Common myeloid progenitor, CD34-positive (primary cell): Measurements from ENCODE around the gene SOCS7.

Experiments used
- CTCF ChIA-PET: fragments of 350-600 bp; sonication (Branson Sonifier 250); formaldehyde crosslinking; loops from one replicate; lab custom pipeline; 2021; ENCODE audit warnings: antibody characterized with exemption; lab: Charles Lee
- POLR2A ChIA-PET: fragments of 350-600 bp; sonication (Branson Sonifier 250); formaldehyde crosslinking; loops from one replicate; lab custom pipeline; 2021; ENCODE audit warnings: antibody characterized with exemption; lab: Charles Lee
- DNase-seq, 3 donors: peaks; one replicate each; pipeline versions ENCODE4 v3.0.0 to v3.0.0-alpha.2; 2013
- H3K27ac ChIP-seq, 2 experiments: 1 replicate in 1 of 2; 2 replicates in 1 of 2; pipeline ENCODE4 v1.7.0; 2013; ENCODE audit warnings: inconsistent platforms in 2 of 2, low read length in 2 of 2, mild to moderate bottlenecking in 2 of 2, low read depth in 1 of 2, moderate library complexity in 1 of 2; ENCODE audit not compliant: severe bottlenecking in 2 of 2, insufficient read depth in 1 of 2, poor library complexity in 1 of 2
- H3K27me3 ChIP-seq, 5 experiments: replicated peaks in 2 of 5; 1 replicate in 3 of 5; 2 replicates in 2 of 5; pipeline versions ENCODE4 v1.6.1 to v1.7.0; 2013; ENCODE audit warnings: low read length in 4 of 5, mild to moderate bottlenecking in 2 of 5, moderate library complexity in 2 of 5, inconsistent platforms in 1 of 5; ENCODE audit not compliant: insufficient read depth in 5 of 5, control insufficient read depth in 4 of 5
- H3K36me3 ChIP-seq, 4 experiments: 1 replicate in 2 of 4; 2 replicates in 2 of 4; pipeline versions ENCODE4 v1.6.1 to v1.7.0; 2013; ENCODE audit warnings: low read length in 3 of 4, control low read depth in 1 of 4, mild to moderate bottlenecking in 1 of 4; ENCODE audit not compliant: control insufficient read depth in 4 of 4, insufficient read depth in 4 of 4
- H3K4me1 ChIP-seq, 4 experiments: 1 replicate in 3 of 4; 2 replicates in 1 of 4; pipeline versions ENCODE4 v1.6.1 to v1.7.1; 2013; ENCODE audit warnings: low read length in 3 of 4, mild to moderate bottlenecking in 3 of 4, control low read depth in 1 of 4, inconsistent platforms in 1 of 4, moderate library complexity in 1 of 4; ENCODE audit not compliant: control insufficient read depth in 4 of 4, insufficient read depth in 4 of 4; ENCODE audit errors: control extremely low read depth in 1 of 4
- H3K4me3 ChIP-seq, 7 experiments: 1 replicate in 4 of 7; 2 replicates in 3 of 7; pipeline versions ENCODE4 v1.5.1 to v1.7.0; 2013; ENCODE audit warnings: mild to moderate bottlenecking in 7 of 7, low read length in 6 of 7, moderate library complexity in 6 of 7, inconsistent platforms in 2 of 7, low read depth in 2 of 7, control low read depth in 1 of 7; ENCODE audit not compliant: insufficient read depth in 4 of 7, control insufficient read depth in 1 of 7; ENCODE audit errors: extremely low read depth in 1 of 7
- H3K9me3 ChIP-seq, 5 experiments: 1 replicate in 4 of 5; 2 replicates in 1 of 5; pipeline versions ENCODE4 v1.6.1 to v1.7.1; 2013; ENCODE audit warnings: low read length in 4 of 5, mild to moderate bottlenecking in 2 of 5, inconsistent platforms in 1 of 5, low read depth in 1 of 5, moderate library complexity in 1 of 5; ENCODE audit not compliant: control insufficient read depth in 4 of 5, insufficient read depth in 2 of 5; ENCODE audit errors: control extremely low read depth in 1 of 5
- WGBS: methylation state at CpG from one replicate; pipeline ENCODE4 v1.1.5; 2013; ENCODE audit not compliant: insufficient coverage; 5-methylcytosine and 5-hydroxymethylcytosine counted together

The SOCS7 gene

DNA sequence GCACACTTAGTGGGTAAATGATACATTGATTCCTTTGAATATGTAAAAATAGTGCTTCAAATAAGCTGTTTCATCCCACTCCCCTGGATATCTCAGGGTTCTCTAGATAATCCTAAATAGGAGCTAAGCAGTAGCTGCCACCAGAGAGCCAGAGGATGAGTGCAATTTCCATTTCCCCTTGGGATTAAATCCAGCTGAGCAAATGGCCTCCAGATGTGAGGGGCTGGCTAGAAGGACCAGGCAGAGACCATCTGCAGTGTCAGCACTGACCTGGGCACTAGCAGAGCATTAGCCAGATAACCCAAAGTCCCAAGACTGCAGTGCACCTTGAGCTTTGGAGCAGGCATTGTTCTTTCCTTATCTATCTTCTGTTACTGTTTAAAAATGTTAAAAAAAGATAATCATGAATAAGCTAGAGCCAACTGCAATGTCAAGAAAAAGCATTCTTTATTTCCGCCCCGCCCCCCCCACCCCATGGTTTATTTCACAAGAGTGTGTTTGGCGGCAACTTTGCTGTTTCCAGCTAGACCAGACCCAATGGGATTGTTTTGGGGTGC lies 27.4 kb upstream of the SOCS7 start:
- Histone ChIP-seq H3K27me3 (no peaks in the 10 kb centered on the region), H3K4me1 (peaks cover 0 to 30% (median 24%) of the 10 kb centered on the region in 4 experiments), H3K4me3 (no peak overlapping the region), H3K27ac (no peak overlapping the region), H3K9me3 (no peaks in the 10 kb centered on the region), H3K36me3 (peaks cover 8 to 34% (median 23%) of the 10 kb centered on the region in 4 experiments)
- 100% methylated on average over 1 of the region's 3 CpGs for WGBS
- CTCF ChIA-PET, result interaction anchor here (1.0 to 3.3 kb wide), 4 partner anchors 9 to 88 kb away, joined by 3 to 17 read pairs (median 3); no protein-coding TSS in a partner anchor
- DNase-seq, result no peak
- POLR2A ChIA-PET, result no interaction called here

DNA sequence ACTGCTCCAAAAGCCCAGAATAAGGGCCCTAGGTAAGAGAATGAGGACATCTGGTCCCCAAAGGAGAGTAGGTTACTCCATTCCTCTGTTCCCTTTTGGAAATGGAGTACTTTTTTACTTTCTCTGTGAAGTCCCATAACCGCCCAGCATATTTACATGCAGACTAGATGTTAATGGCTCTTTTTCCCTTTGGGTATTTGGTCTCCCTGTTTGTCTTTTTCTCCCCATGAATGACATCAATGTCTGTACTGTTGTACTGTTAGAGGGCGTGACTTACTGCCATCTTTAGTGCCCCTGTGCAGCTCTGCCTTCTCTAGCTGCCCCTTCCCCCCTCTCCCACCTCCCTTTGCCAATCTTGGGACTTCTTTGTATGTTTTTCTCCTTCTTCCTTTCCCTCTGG lies 26.9 kb upstream of the SOCS7 start:
- 100% methylated on average over 1 of the region's 2 CpGs for WGBS
- H3K27me3 ChIP-seq, result no peaks in the 10 kb centered on the region
- DNase-seq, result no peak

DNA sequence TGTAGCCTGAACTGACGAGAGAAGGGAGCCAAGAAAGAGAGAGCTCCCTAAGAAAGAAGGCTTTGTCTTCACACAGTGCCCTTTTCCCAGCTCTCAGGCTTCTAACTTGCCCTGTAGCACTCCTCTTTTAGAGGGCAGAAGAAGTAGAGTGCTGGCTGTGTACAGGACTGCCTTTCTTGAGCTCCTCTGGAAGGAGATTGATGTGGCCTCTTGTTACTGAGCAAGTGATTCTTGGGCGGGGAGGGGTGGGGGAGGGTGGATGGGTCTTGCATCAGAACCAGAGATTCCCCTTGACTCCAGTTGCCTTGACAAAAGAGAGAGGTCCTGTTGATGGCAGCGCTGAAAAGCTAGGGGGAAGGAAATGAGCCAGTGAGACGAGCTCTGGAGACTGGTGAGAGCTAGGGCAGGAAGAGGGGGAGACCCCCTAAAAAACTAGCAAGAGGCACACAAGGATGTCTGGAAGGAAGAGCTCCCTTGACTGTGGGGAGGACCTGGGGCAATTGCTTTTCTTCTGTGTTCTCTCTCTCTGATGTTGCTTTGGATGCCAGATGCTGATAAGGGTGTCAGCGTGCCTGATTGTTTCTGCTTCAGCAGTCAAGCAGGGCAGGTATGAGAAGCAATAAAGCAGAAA lies 26.3 kb upstream of the SOCS7 start:
- peaks cover 0 to 30% (median 24%) of the 10 kb centered on the region in 4 experiments for H3K4me1 ChIP-seq
- no peak overlapping the region for H3K27ac ChIP-seq
- no peak overlapping the region for H3K4me3 ChIP-seq
- H3K27me3 ChIP-seq, result no peaks in the 10 kb centered on the region
- no peaks in the 10 kb centered on the region for H3K9me3 ChIP-seq
- peak in 2 of 3 donors; percentile 39 to 53 for DNase-seq
- WGBS, result 29% methylated on average over 3 of the region's 5 CpGs
- POLR2A ChIA-PET, result no interaction called here
- CTCF ChIA-PET, result interaction anchor here (0.8 to 3.3 kb wide), 7 partner anchors 8 to 123 kb away, joined by 3 to 17 read pairs (median 3); no protein-coding TSS in a partner anchor
- peaks cover 4 to 28% (median 19%) of the 10 kb centered on the region in 4 experiments for H3K36me3 ChIP-seq

More for the DNA sequence above, 26.9 kb upstream of the SOCS7 start:
- no peak overlapping the region for H3K4me3 ChIP-seq
- POLR2A ChIA-PET, result no interaction called here
- CTCF ChIA-PET, result interaction anchor here (0.8 to 3.3 kb wide), 6 partner anchors 9 to 123 kb away, joined by 3 to 17 read pairs (median 3); no protein-coding TSS in a partner anchor
- H3K4me1 ChIP-seq, result peaks cover 0 to 30% (median 24%) of the 10 kb centered on the region in 4 experiments
- H3K36me3 ChIP-seq, result peaks cover 6 to 31% (median 21%) of the 10 kb centered on the region in 4 experiments
- H3K27ac ChIP-seq, result no peak overlapping the region
- no peaks in the 10 kb centered on the region for H3K9me3 ChIP-seq

DNA sequence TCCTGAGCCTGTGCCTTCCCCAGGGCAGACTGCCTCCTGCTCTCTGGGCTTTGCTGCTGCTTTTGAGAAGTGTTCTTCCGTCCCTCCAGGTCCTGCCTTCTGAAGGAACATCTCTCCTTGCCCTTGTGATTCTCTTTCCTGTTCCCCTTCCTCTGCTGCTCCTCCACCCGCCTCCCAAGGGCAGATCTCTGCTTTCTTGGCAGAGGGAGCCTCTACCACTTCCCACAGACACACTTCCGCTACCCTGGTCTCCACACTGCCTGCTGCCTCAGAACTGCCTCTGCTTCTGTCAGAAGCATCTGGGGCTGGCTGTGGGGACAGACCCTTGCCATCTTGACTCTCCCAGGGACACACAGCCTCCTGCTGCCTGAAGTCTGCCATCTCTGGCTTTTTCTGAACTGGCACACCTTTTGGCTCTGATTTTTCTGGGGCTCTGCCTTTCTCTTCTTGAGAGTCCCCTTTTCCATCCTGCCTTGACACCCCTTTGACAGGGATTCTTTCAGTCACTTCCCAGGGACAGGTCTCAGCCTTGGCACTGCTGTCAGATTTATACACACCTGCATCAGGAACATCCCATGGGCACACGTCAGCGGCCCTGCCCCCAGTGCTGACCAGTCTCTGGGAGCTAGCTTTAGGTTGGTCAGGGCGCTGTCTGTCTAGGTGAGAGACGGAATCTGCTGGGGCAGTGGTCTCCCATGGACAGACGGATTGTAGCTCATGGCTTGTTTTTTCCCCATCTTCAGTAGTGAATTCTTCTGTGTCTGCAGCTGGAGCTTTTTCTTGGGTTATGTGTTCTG lies 24.4 kb upstream of the SOCS7 start:
- 69% methylated on average over 7 of the region's 8 CpGs for WGBS

DNA sequence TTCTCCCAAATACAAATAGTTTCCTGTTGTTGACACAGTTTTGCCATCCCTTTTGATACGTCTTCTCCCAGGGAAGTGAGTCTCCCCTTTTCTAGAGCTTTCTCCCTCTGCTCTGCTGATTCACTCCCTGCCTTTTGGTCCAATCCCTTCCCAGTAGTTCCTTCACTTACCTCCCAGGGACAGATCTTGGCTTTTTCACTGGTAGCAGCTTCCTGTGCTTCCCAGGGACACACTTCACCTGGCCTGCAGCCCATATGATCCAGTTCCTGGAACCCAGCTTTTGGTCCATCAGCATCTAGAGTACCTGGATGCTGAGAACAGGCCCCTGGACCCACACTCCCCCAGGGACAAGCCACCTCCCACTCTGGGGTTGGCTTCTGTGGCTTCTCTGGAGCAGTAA lies 23.7 kb upstream of the SOCS7 start:
- no peak for DNase-seq
- Histone ChIP-seq H3K4me1 (peaks cover 0 to 30% (median 24%) of the 10 kb centered on the region in 4 experiments), H3K27me3 (no peaks in the 10 kb centered on the region), H3K4me3 (no peak overlapping the region), H3K9me3 (no peaks in the 10 kb centered on the region), H3K27ac (no peak overlapping the region), H3K36me3 (peaks cover 0 to 12% (median 7%) of the 10 kb centered on the region in 4 experiments)
- POLR2A ChIA-PET, result no interaction called here
- 85% methylated on average over 1 of the region's 1 CpG for WGBS
- CTCF ChIA-PET, result interaction anchor here (0.8 to 1.5 kb wide), 3 partner anchors 8 to 18 kb away, joined by 3 to 4 read pairs (median 4); no protein-coding TSS in a partner anchor

More for the DNA sequence above, 24.4 kb upstream of the SOCS7 start:
- CTCF ChIA-PET, result interaction anchor here (0.8 to 3.3 kb wide), 5 partner anchors 9 to 22 kb away, joined by 3 to 17 read pairs (median 4); no protein-coding TSS in a partner anchor
- Histone ChIP-seq H3K4me1 (peaks cover 0 to 30% (median 24%) of the 10 kb centered on the region in 4 experiments), H3K27me3 (no peaks in the 10 kb centered on the region), H3K9me3 (no peaks in the 10 kb centered on the region), H3K36me3 (peaks cover 2 to 17% (median 11%) of the 10 kb centered on the region in 4 experiments), H3K4me3 (peak overlapping the region in 1 of 7 experiments; percentile 23), H3K27ac (no peak overlapping the region)
- POLR2A ChIA-PET, result no interaction called here
- peak; percentile 50 to 76 (median 74) for DNase-seq

DNA sequence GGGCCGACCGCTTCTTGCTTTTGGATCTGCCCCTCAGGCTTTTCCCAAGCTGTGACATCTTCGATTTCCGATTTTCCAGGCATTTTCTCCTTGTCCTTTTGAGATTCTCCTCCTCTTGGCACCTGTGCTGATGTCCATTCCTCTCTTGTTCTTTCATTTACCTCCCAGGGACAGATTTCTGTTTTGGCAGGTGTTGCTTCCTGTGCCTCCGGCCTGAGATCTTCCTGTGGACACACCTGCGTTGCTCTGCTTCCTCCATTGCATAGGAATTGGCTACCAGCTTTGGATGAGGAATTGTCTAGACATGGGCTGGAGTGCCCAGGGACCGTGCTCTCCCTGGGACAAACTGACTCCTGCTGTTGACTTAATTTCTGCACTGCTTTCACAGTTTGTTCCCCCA lies 23.0 kb upstream of the SOCS7 start:
- Histone ChIP-seq H3K9me3 (no peaks in the 10 kb centered on the region), H3K27me3 (no peaks in the 10 kb centered on the region), H3K4me3 (no peak overlapping the region), H3K27ac (no peak overlapping the region), H3K36me3 (peaks cover 0 to 7% (median 4%) of the 10 kb centered on the region in 4 experiments), H3K4me1 (peaks cover 0 to 30% (median 24%) of the 10 kb centered on the region in 4 experiments)
- CTCF ChIA-PET, result interaction anchor here (0.7 to 1.5 kb wide), 3 partner anchors 9 to 52 kb away, joined by 3 to 5 read pairs (median 4); no protein-coding TSS in a partner anchor
- POLR2A ChIA-PET, result no interaction called here
- DNase-seq, result no peak
- 89% methylated on average over 7 of the region's 7 CpGs for WGBS
